ENCODE data around the gene KLF11.

DNA sequence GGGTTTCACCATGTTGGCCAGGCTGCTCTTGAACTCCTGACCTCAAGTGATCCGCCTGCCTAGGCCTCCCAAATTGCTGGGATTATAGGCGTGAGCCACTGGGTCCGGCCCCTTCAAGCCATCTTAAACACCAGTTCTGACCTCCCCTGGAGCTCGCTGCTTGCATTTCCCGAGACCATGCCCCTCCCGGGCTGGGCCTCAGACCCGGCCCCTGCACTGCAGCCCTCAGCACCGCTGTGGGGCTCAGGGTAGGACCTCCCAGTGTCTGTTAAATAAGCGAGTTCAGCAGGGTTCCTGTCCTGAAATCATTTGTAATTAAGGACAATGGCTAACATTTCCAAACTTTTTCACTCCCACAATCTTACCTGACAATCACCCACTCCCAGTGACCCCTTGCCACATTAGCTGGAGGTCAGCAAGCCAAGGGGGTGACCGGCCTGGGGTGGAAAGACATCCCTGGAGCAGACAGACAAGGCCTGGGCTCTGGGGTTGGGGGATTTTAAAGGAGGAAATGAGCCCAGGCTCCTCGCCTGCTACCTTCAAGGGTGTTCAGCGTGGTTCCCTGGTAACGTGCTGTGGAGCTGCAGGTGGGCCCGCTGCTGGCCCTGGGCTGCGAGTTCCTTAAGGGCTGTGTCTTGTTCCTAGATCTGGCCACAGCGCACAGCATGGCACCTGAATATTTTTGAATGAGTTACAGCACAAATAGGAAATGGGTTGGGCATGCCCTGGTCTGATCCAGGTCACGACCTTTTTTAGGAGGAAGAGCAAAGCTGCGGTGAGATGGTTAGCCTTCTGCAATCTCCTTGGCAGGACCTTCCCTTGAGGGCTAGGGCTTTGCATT is 21.8 kb downstream of the KLF11 start:
- TF ChIP-seq FOXK2 (IDR thresholded peaks at IDR 0.05) (no peak), FOXA1 (IDR thresholded peaks at IDR 0.05) (no peak), ELF4 (IDR thresholded peaks at IDR 0.05) (no peak), TARDBP (IDR thresholded peaks at IDR 0.05) (no peak)

All from HEK293T (cell line).